B cell (primary cell): ENCODE data around the gene GPM6B. TPM values are rescaled to one million over a fixed set of nuclear protein-coding genes. Genes with fewer than 3 reads are reported as not detected.

Experiments
- ATAC-seq: fragments of 200-7000 bp; cut with Tn5 transposase; one replicate; pipeline ENCODE4 v1.10.0; 2021; ENCODE audit warnings: low read depth, mild to moderate bottlenecking, moderate number of reproducible peaks, moderate library complexity
- CTCF ChIA-PET: fragments of 350-600 bp; sonication (Branson Sonifier 250); formaldehyde crosslinking; loops from one replicate; lab custom pipeline; 2021; ENCODE audit warnings: antibody characterized with exemption, inconsistent platforms; lab: Charles Lee
- POLR2A ChIA-PET: fragments of 350-600 bp; sonication (Branson Sonifier 250); formaldehyde crosslinking; loops from one replicate; lab custom pipeline; 2021; ENCODE audit warnings: antibody characterized with exemption; lab: Charles Lee
- DNase-seq: peaks from one replicate; pipeline ENCODE4 v3.0.0; 2013
- H2AFZ ChIP-seq: 2 replicates; pipeline ENCODE4 v1.6.1; 2012; ENCODE audit warnings: mild to moderate bottlenecking, low read depth, low read length; ENCODE audit not compliant: insufficient read depth, poor library complexity, severe bottlenecking
- H3K27ac ChIP-seq, 2 donors: 1 replicate in 1 of 2; 2 replicates in 1 of 2; pipeline ENCODE4 v1.5.1; 2012 to 2013; ENCODE audit warnings: low read length in 2 of 2, mild to moderate bottlenecking in 2 of 2, moderate library complexity in 1 of 2
- H3K27me3 ChIP-seq, 4 experiments: fragments of 200-600 bp in 1 of 4; sonication (generic) in 1 of 4; replicated peaks in 1 of 4; 1 replicate in 2 of 4; 2 replicates in 2 of 4; pipeline versions ENCODE4 v1.6.1 to v1.7.0; 2013 to 2016; ENCODE audit warnings: low read length in 3 of 4, mild to moderate bottlenecking in 2 of 4, mixed read lengths in 1 of 4, moderate library complexity in 1 of 4; ENCODE audit not compliant: insufficient read depth in 4 of 4, control insufficient read depth in 3 of 4; ENCODE audit errors: control extremely low read depth in 1 of 4
- H3K36me3 ChIP-seq, 2 experiments: replicated peaks in 1 of 2; 1 replicate in 1 of 2; 2 replicates in 1 of 2; pipeline versions ENCODE4 v1.6.1 to v1.7.1; 2013; ENCODE audit warnings: low read length in 1 of 2; ENCODE audit not compliant: insufficient read depth in 2 of 2, control insufficient read depth in 1 of 2; ENCODE audit errors: control extremely low read depth in 1 of 2, extremely low read depth in 1 of 2
- H3K4me1 ChIP-seq, 2 donors: fragments of 200-600 bp in 1 of 2; sonication (generic) in 1 of 2; 1 replicate in 1 of 2; 2 replicates in 1 of 2; pipeline versions ENCODE4 v1.5.1 to v1.6.1; 2013 to 2017; ENCODE audit warnings: low read length in 2 of 2; ENCODE audit not compliant: control insufficient read depth in 2 of 2, insufficient read depth in 2 of 2
- H3K4me2 ChIP-seq: replicated peaks from 2 replicates; pipeline ENCODE3; 2012; ENCODE audit warnings: mild to moderate bottlenecking, low read depth, low read length; ENCODE audit not compliant: poor library complexity, severe bottlenecking
- H3K4me3 ChIP-seq, 5 experiments: fragments of 200-600 bp in 1 of 5; sonication (generic) in 1 of 5; 1 replicate in 3 of 5; 2 replicates in 2 of 5; pipeline versions ENCODE4 v1.5.1 to v1.7.0; 2011 to 2016; ENCODE audit warnings: low read length in 4 of 5, mild to moderate bottlenecking in 4 of 5, low read depth in 2 of 5, control low read depth in 1 of 5, moderate library complexity in 1 of 5; ENCODE audit not compliant: insufficient read depth in 1 of 5; ENCODE audit errors: control extremely low read depth in 1 of 5, extremely low read depth in 1 of 5
- H3K79me2 ChIP-seq: fragments of 200-600 bp; sonication (generic); one replicate; pipeline ENCODE4 v1.6.0; 2016; ENCODE audit warnings: low read length; ENCODE audit not compliant: control insufficient read depth, insufficient read depth
- H3K9ac ChIP-seq: fragments of 200-600 bp; sonication (generic); 2 replicates; pipeline ENCODE4 v1.6.1; 2017; ENCODE audit warnings: mild to moderate bottlenecking, low read length, moderate library complexity
- H3K9me3 ChIP-seq, 3 donors: one replicate each; pipeline versions ENCODE4 v1.6.1 to v1.7.1; 2013; ENCODE audit warnings: low read length in 2 of 3; ENCODE audit not compliant: control insufficient read depth in 2 of 3, insufficient read depth in 1 of 3; ENCODE audit errors: control extremely low read depth in 1 of 3
- H4K20me1 ChIP-seq: 2 replicates; pipeline ENCODE4 v1.6.0; 2012; ENCODE audit warnings: mild to moderate bottlenecking, low read length; ENCODE audit not compliant: insufficient read depth, control insufficient read depth, poor library complexity, severe bottlenecking
- H3K27ac Mint-ChIP-seq: one replicate; pipeline ENCODE4 v1.8.0; 2021; ENCODE audit warnings: mixed read lengths
- H3K27me3 Mint-ChIP-seq: one replicate; pipeline ENCODE4 v1.8.0; 2021; ENCODE audit warnings: mixed read lengths
- H3K4me1 Mint-ChIP-seq: one replicate; pipeline ENCODE4 v1.8.0; 2021; ENCODE audit warnings: mixed read lengths
- H3K4me3 Mint-ChIP-seq: one replicate; pipeline ENCODE4 v1.8.0; 2021; ENCODE audit warnings: mixed read lengths
- H3K9me3 Mint-ChIP-seq: one replicate; pipeline ENCODE4 v1.8.0; 2022; ENCODE audit warnings: mixed read lengths; ENCODE audit not compliant: insufficient read depth
- CTCF ChIP-seq: fragments of 200-600 bp; IDR thresholded peaks from one replicate; pipeline ENCODE4 v1.8.0; 2022; ENCODE audit warnings: antibody characterized with exemption, mild to moderate bottlenecking
- EZH2 ChIP-seq: IDR thresholded peaks from 2 replicates; pipeline ENCODE4 v1.6.1; 2012; ENCODE audit warnings: borderline replicate concordance, low read depth, mild to moderate bottlenecking, moderate library complexity, low read length; ENCODE audit not compliant: insufficient read depth, poor library complexity, severe bottlenecking
- WGBS: methylation state at CpG from one replicate; pipeline ENCODE4 v1.1.5; 2013; ENCODE audit warnings: missing lambda C conversion rate; ENCODE audit not compliant: insufficient coverage; 5-methylcytosine and 5-hydroxymethylcytosine counted together
- intact Hi-C: fragments of 100-400 bp; cut with micrococcal nuclease; formaldehyde crosslinking; loops from one replicate; pipeline ENCODE4 v1.10.0; 2022
- polyA minus RNA-seq: library from RNA; depleted of rRNA, polyadenylated mRNA; stranded (reverse); fragments of >200 nt; gene quantifications from 2 replicates; pipeline ENCODE4 v1.2.3, GENCODE V29; 2012
- polyA plus RNA-seq: library from polyadenylated mRNA; depleted of rRNA; stranded (reverse); fragments of >200 nt; gene quantifications from 2 replicates; pipeline ENCODE4 v1.2.3, GENCODE V29; 2012
- total RNA-seq, 2 donors: library from RNA; stranded (reverse); fragments of 120-200 nt in 1 of 2; gene quantifications; 1 replicate in 1 of 2; 2 replicates in 1 of 2; pipeline versions ENCODE4 v1.2.3 to v1.2.4, GENCODE V29; 2013 to 2022

Gene GPM6B, protein sequence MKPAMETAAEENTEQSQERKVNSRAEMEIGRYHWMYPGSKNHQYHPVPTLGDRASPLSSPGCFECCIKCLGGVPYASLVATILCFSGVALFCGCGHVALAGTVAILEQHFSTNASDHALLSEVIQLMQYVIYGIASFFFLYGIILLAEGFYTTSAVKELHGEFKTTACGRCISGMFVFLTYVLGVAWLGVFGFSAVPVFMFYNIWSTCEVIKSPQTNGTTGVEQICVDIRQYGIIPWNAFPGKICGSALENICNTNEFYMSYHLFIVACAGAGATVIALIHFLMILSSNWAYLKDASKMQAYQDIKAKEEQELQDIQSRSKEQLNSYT
- total RNA-seq, result not detected in 2 replicates
- total RNA-seq (2013), result 0.44 TPM
- polyA plus RNA-seq, result 0.06 TPM in 1 of 2 replicates, not detected in the other
- polyA minus RNA-seq, result 0.07 TPM in 1 of 2 replicates, not detected in the other

GRCh38 chrX:13816643-13817627 lies at the start of gene GPM6B:
Gene GPM6B (minus strand): TSS chrX:13817093. CDS start chrX:13816904, 189 bp downstream.
- Mint-ChIP-seq H3K4me1 (no peaks in the 10 kb centered on the region), H3K27ac (no peak within 1 kb of the TSS), H3K27me3 (peaks cover 6% of the 10 kb centered on the region), H3K4me3 (no peak within 1 kb of the TSS), H3K9me3 (no peaks in the 10 kb centered on the region)
- TF ChIP-seq EZH2 (no peak), CTCF (no peak)
- H3K36me3 ChIP-seq, result no peaks in the 10 kb centered on the region
- no peak within 1 kb of the TSS for H3K27ac ChIP-seq
- H4K20me1 ChIP-seq, result no peaks in the 10 kb centered on the region
- H3K9me3 ChIP-seq, result no peaks in the 10 kb centered on the region
- H3K4me2 ChIP-seq, result no peak within 1 kb of the TSS
- H3K79me2 ChIP-seq, result no peaks in the 10 kb centered on the region
- whole genome bisulfite sequencing, result 100% methylated on average over 4 of the region's 19 CpGs
- H2AFZ ChIP-seq, result no peak within 1 kb of the TSS
- ChIA-PET CTCF (no interaction called here), POLR2A (no interaction called here)
- no peaks in the 10 kb centered on the region for H3K4me1 ChIP-seq
- no peak within 1 kb of the TSS for H3K9ac ChIP-seq
- peaks cover 0 to 8% (median 0%) of the 10 kb centered on the region in 4 experiments for H3K27me3 ChIP-seq
- intact Hi-C loops, result no loop called here
- H3K4me3 ChIP-seq, result no peak within 1 kb of the TSS
- DNase-seq (no peak), ATAC-seq (no peak)
